Endodermal cell (in vitro differentiated cells): ENCODE measurements around the gene EDRF1. TPM values are rescaled to one million over a fixed set of nuclear protein-coding genes. Genes with fewer than 3 reads are reported as not detected.
"Not testable (repeated sequence)": the region's sequence is repeated elsewhere in the genome, so short reads cannot be mapped to it uniquely, and the experiment has no call there.

Source experiments
- DNase-seq: peaks from one replicate; pipeline ENCODE4 v3.0.0-alpha.2; 2017
- H3K27ac ChIP-seq: 2 replicates; pipeline ENCODE4 v1.5.1; 2013; ENCODE audit warnings: mild to moderate bottlenecking, low read depth, low read length, moderate library complexity
- H3K27me3 ChIP-seq: 2 replicates; pipeline ENCODE4 v1.6.1; 2013; ENCODE audit warnings: mild to moderate bottlenecking, low read length, moderate library complexity; ENCODE audit not compliant: insufficient read depth, control insufficient read depth, poor library complexity, severe bottlenecking
- H3K36me3 ChIP-seq: 2 replicates; pipeline ENCODE4 v1.7.0; 2013; ENCODE audit warnings: mild to moderate bottlenecking, low read length, moderate library complexity; ENCODE audit not compliant: control insufficient read depth, insufficient read depth
- H3K4me1 ChIP-seq: one replicate; pipeline ENCODE4 v1.7.0; 2013; ENCODE audit warnings: low read length; ENCODE audit not compliant: control insufficient read depth, insufficient read depth
- H3K4me3 ChIP-seq: 2 replicates; pipeline ENCODE4 v1.5.1; 2013; ENCODE audit warnings: mild to moderate bottlenecking, low read length, moderate library complexity
- H3K9ac ChIP-seq: 2 replicates; pipeline ENCODE4 v1.6.1; 2013; ENCODE audit warnings: mild to moderate bottlenecking, low read length, moderate library complexity; ENCODE audit not compliant: poor library complexity, severe bottlenecking; ENCODE audit errors: extremely low read depth
- H3K9me3 ChIP-seq: 2 replicates; pipeline ENCODE4 v1.6.1; 2013; ENCODE audit warnings: mild to moderate bottlenecking, low read length, moderate library complexity; ENCODE audit not compliant: control insufficient read depth
- H3K27ac Mint-ChIP-seq: 2 replicates; pipeline ENCODE4 v1.8.0; 2020; ENCODE audit warnings: mixed read lengths
- H3K27me3 Mint-ChIP-seq: 2 replicates; pipeline ENCODE4 v1.8.0; 2021; ENCODE audit warnings: mild to moderate bottlenecking, mixed read lengths; ENCODE audit not compliant: insufficient read depth
- H3K36me3 Mint-ChIP-seq: 2 replicates; pipeline ENCODE4 v1.8.0; 2020; ENCODE audit warnings: low read depth, mixed read lengths
- H3K4me1 Mint-ChIP-seq: 2 replicates; pipeline ENCODE4 v1.8.0; 2020; ENCODE audit warnings: mixed read lengths
- H3K4me3 Mint-ChIP-seq: 2 replicates; pipeline ENCODE4 v1.8.0; 2020; ENCODE audit warnings: mild to moderate bottlenecking, moderate library complexity, mixed read lengths
- H3K9me3 Mint-ChIP-seq: 2 replicates; pipeline ENCODE4 v1.8.0; 2020; ENCODE audit warnings: mild to moderate bottlenecking, mixed read lengths
- WGBS, 2 experiments: methylation state at CpG; one replicate each; pipeline versions ENCODE4 v1.1.5 to v1.1.7; 2013; ENCODE audit warnings: missing lambda C conversion rate in 2 of 2, mixed read lengths in 1 of 2; ENCODE audit not compliant: insufficient coverage in 1 of 2, insufficient read length in 1 of 2; 5-methylcytosine and 5-hydroxymethylcytosine counted together
- total RNA-seq, 2 donors: library from RNA; stranded (reverse); fragmentation: NEBNext Ultra II Directional in 1 of 2; extraction: Animal tissue kit (Norgen Biotek cat#: 25700) in 1 of 2; gene quantifications; 2 replicates in 1 of 2; 3 replicates in 1 of 2; pipeline ENCODE4 v1.2.1, GENCODE V29; 2021
- TF ChIP-seq, protein P1 (sequence below): fragments of 200-600 bp; sonication (generic); conservative IDR thresholded peaks from 2 replicates; pipeline ENCODE4 v1.5.0; 2021; ENCODE audit warnings: antibody characterized with exemption, mild to moderate bottlenecking

The EDRF1 gene
- total RNA-seq, 2 donors from 2014 or later = 44.5 to 46.8 TPM

- Mint-ChIP-seq H3K27me3 (peaks cover 2% of the 10 kb centered on the region), H3K27ac (no peak overlapping the region), H3K4me1 (no peaks in the 10 kb centered on the region), H3K4me3 (no peak overlapping the region), H3K9me3 (no peaks in the 10 kb centered on the region), H3K36me3 (no peaks in the 10 kb centered on the region)
- DNase-seq = no peak
- Histone ChIP-seq H3K9me3 (no peaks in the 10 kb centered on the region), H3K9ac (no peak overlapping the region), H3K27ac (no peak overlapping the region), H3K36me3 (no peaks in the 10 kb centered on the region), H3K4me3 (no peak overlapping the region), H3K27me3 (peaks cover 3% of the 10 kb centered on the region), H3K4me1 (no peaks in the 10 kb centered on the region)
- WGBS, 2 experiments = 70 to 84% methylated on average over 2 of the region's 2 CpGs
- TF ChIP-seq, protein P1, sequence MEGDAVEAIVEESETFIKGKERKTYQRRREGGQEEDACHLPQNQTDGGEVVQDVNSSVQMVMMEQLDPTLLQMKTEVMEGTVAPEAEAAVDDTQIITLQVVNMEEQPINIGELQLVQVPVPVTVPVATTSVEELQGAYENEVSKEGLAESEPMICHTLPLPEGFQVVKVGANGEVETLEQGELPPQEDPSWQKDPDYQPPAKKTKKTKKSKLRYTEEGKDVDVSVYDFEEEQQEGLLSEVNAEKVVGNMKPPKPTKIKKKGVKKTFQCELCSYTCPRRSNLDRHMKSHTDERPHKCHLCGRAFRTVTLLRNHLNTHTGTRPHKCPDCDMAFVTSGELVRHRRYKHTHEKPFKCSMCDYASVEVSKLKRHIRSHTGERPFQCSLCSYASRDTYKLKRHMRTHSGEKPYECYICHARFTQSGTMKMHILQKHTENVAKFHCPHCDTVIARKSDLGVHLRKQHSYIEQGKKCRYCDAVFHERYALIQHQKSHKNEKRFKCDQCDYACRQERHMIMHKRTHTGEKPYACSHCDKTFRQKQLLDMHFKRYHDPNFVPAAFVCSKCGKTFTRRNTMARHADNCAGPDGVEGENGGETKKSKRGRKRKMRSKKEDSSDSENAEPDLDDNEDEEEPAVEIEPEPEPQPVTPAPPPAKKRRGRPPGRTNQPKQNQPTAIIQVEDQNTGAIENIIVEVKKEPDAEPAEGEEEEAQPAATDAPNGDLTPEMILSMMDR = no peak
These were observed 26.0 kb upstream of the EDRF1 start for GRCh38 chr10:125693524-125693847.

- H3K9me3 Mint-ChIP-seq = no peaks in the 10 kb centered on the region
- H3K4me3 Mint-ChIP-seq = no peak overlapping the region
- H3K4me1 ChIP-seq = no peaks in the 10 kb centered on the region
- H3K27ac ChIP-seq = no peak overlapping the region
- H3K4me3 ChIP-seq = no peak overlapping the region
- H3K27me3 ChIP-seq = no peaks in the 10 kb centered on the region
- no peaks in the 10 kb centered on the region for H3K36me3 Mint-ChIP-seq
- H3K36me3 ChIP-seq = no peaks in the 10 kb centered on the region
- H3K27me3 Mint-ChIP-seq = peaks cover 2% of the 10 kb centered on the region
- no peak for DNase-seq
- H3K9me3 ChIP-seq = no peaks in the 10 kb centered on the region
- H3K9ac ChIP-seq = no peak overlapping the region
- no peak overlapping the region for H3K27ac Mint-ChIP-seq
- TF ChIP-seq, protein P1 = no peak
- 100% methylated on average over 1 of the region's 1 CpG; no CpG with 5 or more reads in 1 of the 2 experiments for WGBS, 2 experiments
- no peaks in the 10 kb centered on the region for H3K4me1 Mint-ChIP-seq
These were observed 24.6 kb upstream of the EDRF1 start for GRCh38 chr10:125694883-125695282.

- not testable (repeated sequence) for H3K9me3 Mint-ChIP-seq, H3K27me3 Mint-ChIP-seq
- 89 to 97% methylated on average over 5 to 6 of the region's 6 CpGs for WGBS, 2 experiments
These were observed 22.6 kb upstream of the EDRF1 start for GRCh38 chr10:125696884-125697283.

GRCh38 chr10:125698481-125698998 is 21.0 kb upstream of the EDRF1 start:
- Histone ChIP-seq H3K27ac (no peak overlapping the region), H3K36me3 (no peaks in the 10 kb centered on the region), H3K9me3 (no peaks in the 10 kb centered on the region), H3K27me3 (no peaks in the 10 kb centered on the region), H3K4me3 (no peak overlapping the region), H3K9ac (no peak overlapping the region), H3K4me1 (no peaks in the 10 kb centered on the region)
- DNase-seq = no peak
- H3K4me3 Mint-ChIP-seq = no peak overlapping the region
- no peak overlapping the region for H3K27ac Mint-ChIP-seq
- no peaks in the 10 kb centered on the region for H3K4me1 Mint-ChIP-seq
- TF ChIP-seq, protein P1 = peak; percentile 41
- 82 to 84% methylated on average over 6 to 9 of the region's 9 CpGs for WGBS, 2 experiments
- peaks cover 2% of the 10 kb centered on the region for H3K27me3 Mint-ChIP-seq
- no peaks in the 10 kb centered on the region for H3K36me3 Mint-ChIP-seq
- no peaks in the 10 kb centered on the region for H3K9me3 Mint-ChIP-seq

More at GRCh38 chr10:125696884-125697283, 22.6 kb upstream of the EDRF1 start:
- not testable (repeated sequence) for H3K9me3 ChIP-seq, H3K4me3 Mint-ChIP-seq, DNase-seq, H3K27ac Mint-ChIP-seq, H3K36me3 ChIP-seq, H3K4me1 ChIP-seq, H3K4me1 Mint-ChIP-seq, H3K9ac ChIP-seq, H3K4me3 ChIP-seq, H3K27ac ChIP-seq, H3K36me3 Mint-ChIP-seq, H3K27me3 ChIP-seq
